Measurements from ENCODE around the gene PAQR4. TPM values are rescaled to one million over a fixed set of nuclear protein-coding genes. Genes with fewer than 3 reads are reported as not detected.

PAQR4 gene
- polyA plus RNA-seq, 1 experiment, result 4.4 TPM

DNA sequence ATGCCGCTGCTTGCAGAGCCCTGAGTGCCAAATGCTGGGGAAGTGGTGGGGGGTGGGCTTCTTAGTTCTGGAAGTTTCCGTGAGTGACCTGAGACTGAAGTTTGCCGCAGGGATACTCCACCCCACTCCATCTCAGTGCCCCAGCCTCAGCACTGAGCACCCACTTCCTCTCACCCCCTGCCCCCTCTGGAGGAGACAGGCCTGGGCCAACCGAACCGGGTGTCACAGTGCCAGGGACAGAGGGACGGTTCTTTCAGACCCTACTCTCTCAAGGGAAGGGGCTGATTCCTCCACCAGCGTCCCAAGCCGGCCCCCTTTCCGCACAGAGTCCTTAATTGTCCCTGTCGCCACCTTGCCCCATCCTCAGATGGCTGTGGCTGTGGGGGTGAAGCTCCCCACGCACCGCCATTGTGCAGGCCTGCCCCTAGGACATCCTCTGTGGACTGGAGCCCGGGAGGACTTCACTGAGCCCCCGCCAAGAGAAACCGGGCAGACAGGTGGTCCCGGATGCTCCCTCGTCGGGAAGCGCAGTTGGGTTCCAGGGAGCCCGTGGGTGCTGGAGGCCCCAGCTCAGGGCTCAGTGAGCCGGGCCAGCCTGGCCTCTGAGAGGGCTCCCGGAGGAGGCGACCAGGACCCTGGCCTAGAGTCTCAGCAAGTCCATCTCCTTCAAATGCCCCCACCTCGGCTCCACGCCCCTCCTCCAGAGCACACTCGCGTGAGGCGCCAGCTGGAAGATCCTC, 6.6 kb upstream of the PAQR4 start:
- DNase-seq (ENCODE audit: low read depth), result no peak
- no peak for TF ChIP-seq CTCF (IDR thresholded peaks at IDR 0.05; ENCODE audit: insufficient read depth, low read depth, low read length)
- H3K36me3 ChIP-seq (ENCODE audit: control insufficient read depth, insufficient read depth, low read length), result no peaks in the 10 kb centered on the region
- ChIA-PET CTCF (interaction anchor here (1.0 to 2.1 kb wide), 10 partner anchors 10 to 50 kb away, joined by 3 to 12 read pairs (median 5); partner anchors contain the start of gene FLYWCH1), POLR2A (no interaction called here)
- no peak overlapping the region for H3K4me3 ChIP-seq (ENCODE audit: low read depth, low read length)
- H3K27me3 ChIP-seq (ENCODE audit: control insufficient read depth, insufficient read depth, low read length), result peaks cover 38% of the 10 kb centered on the region

DNA sequence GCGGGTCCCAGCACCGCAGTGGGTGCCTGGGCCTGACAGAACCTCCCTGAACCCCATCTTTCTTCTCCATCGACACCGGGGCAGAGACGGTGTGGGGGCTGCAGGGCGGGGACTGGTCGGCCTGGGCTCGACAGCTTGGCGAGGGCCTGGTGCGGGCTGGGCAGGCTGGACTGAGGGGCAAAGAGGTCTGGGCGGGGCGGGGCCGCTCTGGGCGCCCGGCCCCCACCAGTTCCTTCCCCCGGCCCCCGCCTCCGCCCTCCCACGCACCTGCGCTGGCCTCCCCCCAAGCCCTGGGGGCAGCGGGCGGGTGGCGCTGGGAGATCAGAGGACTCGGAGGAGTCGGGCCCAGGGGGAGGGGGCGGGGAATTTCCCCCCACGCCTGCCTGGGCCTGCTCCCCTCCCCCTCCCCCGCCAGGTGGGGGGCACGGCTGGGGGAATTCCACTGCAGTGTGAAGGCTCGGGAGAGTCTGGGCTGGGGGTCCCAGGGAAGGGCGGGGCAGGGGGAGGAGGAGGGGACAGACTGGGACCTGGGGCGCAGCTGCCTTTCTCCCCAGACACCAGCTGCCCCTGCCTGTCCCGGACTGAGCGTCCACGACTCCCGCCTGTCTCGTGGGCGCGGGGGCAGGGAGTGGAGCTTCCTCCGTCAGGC, 6.0 kb upstream of the PAQR4 start:
- no peaks in the 10 kb centered on the region for H3K36me3 ChIP-seq (ENCODE audit: control insufficient read depth, insufficient read depth, low read length)
- ChIA-PET POLR2A (no interaction called here), CTCF (interaction anchor here (0.7 to 2.1 kb wide), 8 partner anchors 7 to 36 kb away, joined by 3 to 8 read pairs (median 4); no protein-coding TSS in a partner anchor)
- TF ChIP-seq CTCF (IDR thresholded peaks at IDR 0.05; ENCODE audit: insufficient read depth, low read depth, low read length), result no peak
- peaks cover 39% of the 10 kb centered on the region for H3K27me3 ChIP-seq (ENCODE audit: control insufficient read depth, insufficient read depth, low read length)
- no peak overlapping the region for H3K4me3 ChIP-seq (ENCODE audit: low read depth, low read length)
- DNase-seq (ENCODE audit: low read depth), result no peak

DNA sequence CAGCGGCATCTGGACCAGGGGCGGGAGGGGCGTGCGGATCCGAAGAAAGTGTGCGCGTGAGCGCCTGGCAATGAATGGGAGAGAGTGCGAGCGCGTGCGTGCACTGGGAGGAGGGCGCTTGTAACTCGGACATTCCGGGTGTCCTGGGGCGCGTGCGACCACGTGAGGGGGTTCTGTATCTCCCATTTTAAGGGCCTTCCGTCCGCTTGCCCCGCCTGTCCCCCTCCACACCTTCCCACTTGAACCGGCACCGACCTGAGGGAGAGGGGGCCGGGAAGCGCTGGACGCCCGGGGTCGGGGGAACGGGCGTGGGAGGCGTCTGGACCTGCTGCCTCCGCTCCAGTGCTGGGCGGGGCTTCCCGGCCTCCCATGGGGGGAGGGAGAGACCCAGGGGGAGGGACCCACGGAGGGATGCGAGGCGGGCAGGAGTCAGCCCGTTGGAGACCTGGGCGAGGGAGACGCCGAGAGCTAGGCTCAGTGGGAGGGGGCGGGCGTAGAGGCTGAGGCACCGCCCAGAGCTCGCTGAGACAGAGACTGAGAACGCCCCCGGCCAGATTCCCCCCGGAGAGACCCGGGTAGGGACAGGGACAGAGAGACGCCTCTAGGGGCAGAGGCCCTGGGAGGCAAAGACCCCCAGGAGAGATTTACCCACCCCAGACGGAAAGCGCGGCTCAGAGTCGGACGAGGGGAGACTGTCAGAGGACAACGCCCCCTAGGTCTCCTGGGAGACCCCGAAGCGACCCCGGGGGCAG, 5.2 kb upstream of the PAQR4 start, which contains the start of gene KREMEN2:
Gene KREMEN2, plus strand, starts transcription at position 553 of the 752 bp plus-strand sequence. CDS start 246 bp downstream, outside the sequence.
- peak within 1 kb of the TSS; percentile 21 for H3K4me3 ChIP-seq (ENCODE audit: low read depth, low read length)
- no peaks in the 10 kb centered on the region for H3K36me3 ChIP-seq (ENCODE audit: control insufficient read depth, insufficient read depth, low read length)
- CTCF ChIA-PET, result interaction anchor here (0.7 to 1.2 kb wide), 2 partner anchors 8 to 37 kb away, joined by 3 read pairs; no protein-coding TSS in a partner anchor
- H3K27me3 ChIP-seq (ENCODE audit: control insufficient read depth, insufficient read depth, low read length), result peaks cover 39% of the 10 kb centered on the region
- no peak for DNase-seq (ENCODE audit: low read depth)
- POLR2A ChIA-PET, result interaction anchor here (0.6 kb wide), 1 partner anchor 96 kb away, joined by 3 read pairs; no protein-coding TSS in a partner anchor
- TF ChIP-seq CTCF (IDR thresholded peaks at IDR 0.05; ENCODE audit: insufficient read depth, low read depth, low read length), result no peak

DNA sequence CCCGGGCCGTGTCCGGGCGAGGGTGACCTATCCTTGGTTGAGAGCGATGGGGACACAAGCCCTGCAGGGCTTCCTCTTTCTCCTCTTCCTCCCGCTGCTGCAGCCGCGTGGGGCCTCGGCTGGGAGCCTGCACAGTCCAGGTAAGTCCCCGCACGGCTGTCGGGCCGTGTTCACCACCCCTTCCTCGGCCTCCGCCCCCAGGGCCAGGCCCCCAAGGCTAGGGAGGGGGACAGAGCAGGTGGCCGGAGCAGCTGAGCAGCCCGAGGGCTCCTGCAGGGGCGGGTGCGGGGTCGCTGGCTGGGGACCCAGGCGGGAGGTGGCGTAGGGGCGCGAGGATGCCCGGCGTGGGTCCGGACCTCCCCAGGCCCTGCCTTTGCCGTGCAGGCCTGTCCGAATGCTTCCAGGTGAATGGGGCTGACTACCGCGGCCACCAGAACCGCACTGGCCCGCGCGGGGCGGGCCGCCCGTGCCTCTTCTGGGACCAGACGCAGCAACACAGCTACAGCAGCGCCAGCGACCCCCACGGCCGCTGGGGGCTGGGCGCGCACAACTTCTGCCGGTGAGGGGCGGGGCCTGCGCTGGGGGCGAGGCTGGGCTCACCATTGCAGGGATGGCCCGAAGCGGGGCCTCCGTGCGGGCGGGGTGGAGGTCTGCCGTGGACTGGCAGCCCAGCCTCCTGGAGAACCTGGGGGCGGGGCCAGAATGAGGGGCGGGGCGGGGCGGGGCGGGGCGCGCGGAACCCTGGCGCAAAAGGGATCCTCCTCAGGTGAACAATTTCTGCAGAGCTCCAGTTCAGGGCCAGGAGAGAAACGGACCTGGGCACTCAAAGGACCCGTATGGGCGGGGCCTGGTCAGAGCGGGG, 4.4 kb upstream of the PAQR4 start:
- 0 out of 2 replicates have a peak overlapping the region, but pooled peaks have one; percentile 5 for H3K4me3 ChIP-seq (ENCODE audit: low read depth, low read length)
- no peak for DNase-seq (ENCODE audit: low read depth)
- TF ChIP-seq CTCF (IDR thresholded peaks at IDR 0.05; ENCODE audit: insufficient read depth, low read depth, low read length), result no peak
- no peaks in the 10 kb centered on the region for H3K36me3 ChIP-seq (ENCODE audit: control insufficient read depth, insufficient read depth, low read length)
- CTCF ChIA-PET, result interaction anchor here (0.6 to 1.2 kb wide), 2 partner anchors 9 to 17 kb away, joined by 3 read pairs; no protein-coding TSS in a partner anchor
- H3K27me3 ChIP-seq (ENCODE audit: control insufficient read depth, insufficient read depth, low read length), result peaks cover 37% of the 10 kb centered on the region
- POLR2A ChIA-PET, result interaction anchor here (0.6 kb wide), 1 partner anchor 74 kb away, joined by 3 read pairs; no protein-coding TSS in a partner anchor

Measured in BJ (cell line).